Parathyroid adenoma (tissue), 2 donors: ENCODE data around the gene ATF3.

Source experiments
- H2AFZ ChIP-seq: fragments of 300-600 bp; sonication (generic); one replicate; pipeline ENCODE4 v1.7.0; 2017; ENCODE audit warnings: antibody characterized with exemption, mild to moderate bottlenecking
- H3K27ac ChIP-seq: fragments of 300-600 bp; sonication (generic); one replicate; pipeline ENCODE4 v1.7.0; 2017
- H3K27me3 ChIP-seq: fragments of 300-600 bp; sonication (generic); one replicate; pipeline ENCODE4 v1.7.0; 2017; ENCODE audit warnings: low read length; ENCODE audit not compliant: control insufficient read depth, insufficient read depth
- H3K36me3 ChIP-seq: fragments of 300-600 bp; sonication (generic); one replicate; pipeline ENCODE4 v1.7.0; 2017; ENCODE audit warnings: low read length; ENCODE audit not compliant: control insufficient read depth, insufficient read depth
- H3K4me1 ChIP-seq: fragments of 300-600 bp; sonication (generic); one replicate; pipeline ENCODE4 v1.7.0; 2017; ENCODE audit warnings: control low read depth
- H3K4me2 ChIP-seq: fragments of 300-600 bp; sonication (generic); one replicate; pipeline ENCODE4 v1.7.0; 2017; ENCODE audit warnings: low read length
- H3K4me3 ChIP-seq: fragments of 300-600 bp; sonication (generic); one replicate; pipeline ENCODE4 v1.7.0; 2017; ENCODE audit warnings: low read depth, low read length
- H3K79me2 ChIP-seq: fragments of 300-600 bp; sonication (generic); one replicate; pipeline ENCODE4 v1.7.0; 2017; ENCODE audit warnings: control low read depth
- H3K9ac ChIP-seq: fragments of 300-600 bp; sonication (generic); one replicate; pipeline ENCODE4 v1.7.0; 2017; ENCODE audit warnings: mild to moderate bottlenecking
- H3K9me3 ChIP-seq: fragments of 300-600 bp; sonication (generic); one replicate; pipeline ENCODE4 v1.7.0; 2017; ENCODE audit warnings: low read length; ENCODE audit not compliant: control insufficient read depth
- CTCF ChIP-seq: fragments of 300-600 bp; sonication (generic); IDR thresholded peaks from one replicate; pipeline ENCODE4 v1.7.0; 2017; ENCODE audit warnings: antibody characterized with exemption, mild to moderate bottlenecking
- donor health status: primary hyperparathyroidism.

The ATF3 gene

GRCh38 chr1:212613440-212614335, 5.1 kb downstream of the ATF3 start:
- Histone ChIP-seq H3K27ac (no peak overlapping the region), H3K4me3 (no peak overlapping the region), H3K4me1 (peaks cover 3% of the 10 kb centered on the region), H3K9ac (no peak overlapping the region), H3K27me3 (no peaks in the 10 kb centered on the region), H3K79me2 (no peaks in the 10 kb centered on the region), H3K36me3 (no peaks in the 10 kb centered on the region), H3K4me2 (no peak overlapping the region), H3K9me3 (no peaks in the 10 kb centered on the region), H2AFZ (no peak overlapping the region)
- no peak for TF ChIP-seq CTCF

GRCh38 chr1:212614453-212615200, 6.1 kb downstream of the ATF3 start:
- H3K4me1 ChIP-seq, result no peaks in the 10 kb centered on the region
- TF ChIP-seq CTCF, result no peak
- H3K27me3 ChIP-seq, result no peaks in the 10 kb centered on the region
- H3K4me2 ChIP-seq, result no peak overlapping the region
- no peak overlapping the region for H3K27ac ChIP-seq
- H3K79me2 ChIP-seq, result no peaks in the 10 kb centered on the region
- H3K9me3 ChIP-seq, result no peaks in the 10 kb centered on the region
- no peak overlapping the region for H3K4me3 ChIP-seq
- H3K36me3 ChIP-seq, result no peaks in the 10 kb centered on the region
- no peak overlapping the region for H2AFZ ChIP-seq
- no peak overlapping the region for H3K9ac ChIP-seq

- Histone ChIP-seq H3K79me2 (no peaks in the 10 kb centered on the region), H3K36me3 (no peaks in the 10 kb centered on the region)
- TF ChIP-seq CTCF, result no peak
Measured at GRCh38 chr1:212615201-212615470, 6.6 kb downstream of the ATF3 start.

GRCh38 chr1:212618466-212619210, 10.1 kb downstream of the ATF3 start:
- Histone ChIP-seq H3K4me1 (no peaks in the 10 kb centered on the region), H3K27me3 (no peaks in the 10 kb centered on the region), H3K27ac (no peak overlapping the region), H3K9me3 (no peaks in the 10 kb centered on the region), H2AFZ (no peak overlapping the region), H3K79me2 (no peaks in the 10 kb centered on the region), H3K36me3 (no peaks in the 10 kb centered on the region), H3K4me3 (no peak overlapping the region), H3K9ac (no peak overlapping the region), H3K4me2 (no peak overlapping the region)
- TF ChIP-seq CTCF, result no peak

More at GRCh38 chr1:212615201-212615470, 6.6 kb downstream of the ATF3 start:
- no peak overlapping the region for H2AFZ ChIP-seq
- H3K4me1 ChIP-seq, result no peaks in the 10 kb centered on the region
- no peak overlapping the region for H3K4me3 ChIP-seq
- H3K4me2 ChIP-seq, result no peak overlapping the region
- no peak overlapping the region for H3K9ac ChIP-seq
- no peaks in the 10 kb centered on the region for H3K9me3 ChIP-seq
- H3K27ac ChIP-seq, result no peak overlapping the region
- no peaks in the 10 kb centered on the region for H3K27me3 ChIP-seq
